ENCODE measurements around the gene CCR7.

Gene CCR7

GRCh38 chr17:40516581-40517285 is 48.5 kb downstream of the CCR7 start:
- DNase-seq (ENCODE audit: low spot score): no peak

GRCh38 chr17:40515491-40516041 is 49.7 kb downstream of the CCR7 start:
- DNase-seq (ENCODE audit: low spot score): no peak

- DNase-seq (ENCODE audit: low spot score): no peak
Observed at GRCh38 chr17:40515011-40515410, 50.3 kb downstream of the CCR7 start.

GRCh38 chr17:40514013-40514875 is 51.0 kb downstream of the CCR7 start:
- no peak for DNase-seq (ENCODE audit: low spot score)

- DNase-seq (ENCODE audit: low spot score): no peak
Observed at GRCh38 chr17:40511667-40512220, 53.5 kb downstream of the CCR7 start.

GRCh38 chr17:40511136-40511535 is 54.1 kb downstream of the CCR7 start:
- no peak for DNase-seq (ENCODE audit: low spot score)

GRCh38 chr17:40510328-40510648 is 55.0 kb downstream of the CCR7 start:
- no peak for DNase-seq (ENCODE audit: low spot score)

GRCh38 chr17:40509626-40510327 is 55.5 kb downstream of the CCR7 start:
- no peak for DNase-seq (ENCODE audit: low spot score)

GRCh38 chr17:40506786-40507185 is 58.5 kb downstream of the CCR7 start:
- DNase-seq (ENCODE audit: low spot score): no peak

Data from left forelimb (tissue), 1 donor.